ENCODE data around the gene KLHL18.
"Not testable (repeated sequence)": the region's sequence is repeated elsewhere in the genome, so short reads cannot be mapped to it uniquely, and the experiment has no call there.

The KLHL18 gene

GRCh38 chr3:47282424-47283192 is at the start of gene KLHL18, which contains the start of gene KIF9:
KLHL18 (plus strand) TSS chr3:47282944; CDS start chr3:47282966, 22 bp downstream.
KIF9 (minus strand) TSS chr3:47282799; CDS start chr3:47277374, 5,425 bp downstream.
- in situ Hi-C loops (cut with MboI; ENCODE audit: low sequenced_read_pairs), result no loop called here

GRCh38 chr3:47238017-47238416 is 44.7 kb upstream of the KLHL18 start:
- in situ Hi-C loops (cut with MboI; ENCODE audit: low sequenced_read_pairs), result no loop called here

- in situ Hi-C loops (cut with MboI; ENCODE audit: low sequenced_read_pairs), result no loop called here
Measured at GRCh38 chr3:47239929-47240328, 42.8 kb upstream of the KLHL18 start.

GRCh38 chr3:47243419-47244147 is 39.2 kb upstream of the KLHL18 start:
- in situ Hi-C loops (cut with MboI; ENCODE audit: low sequenced_read_pairs), result no loop called here

GRCh38 chr3:47244531-47245100 is 38.1 kb upstream of the KLHL18 start:
- in situ Hi-C loops (cut with MboI; ENCODE audit: low sequenced_read_pairs), result no loop called here

- in situ Hi-C loops (cut with MboI; ENCODE audit: low sequenced_read_pairs), result no loop called here
Measured at GRCh38 chr3:47245271-47245670, 37.5 kb upstream of the KLHL18 start.

- in situ Hi-C loops (cut with MboI; ENCODE audit: low sequenced_read_pairs), result no loop called here
Measured at GRCh38 chr3:47247131-47248064, 35.3 kb upstream of the KLHL18 start.

- in situ Hi-C loops (cut with MboI; ENCODE audit: low sequenced_read_pairs), result no loop called here
Measured at GRCh38 chr3:47250309-47251060, 32.3 kb upstream of the KLHL18 start.

- in situ Hi-C loops (cut with MboI; ENCODE audit: low sequenced_read_pairs), result not testable (repeated sequence)
Measured at GRCh38 chr3:47251085-47251484, 31.7 kb upstream of the KLHL18 start.

GRCh38 chr3:47251689-47252088 is 31.1 kb upstream of the KLHL18 start:
- in situ Hi-C loops (cut with MboI; ENCODE audit: low sequenced_read_pairs), result no loop called here

GRCh38 chr3:47256331-47256730 is 26.4 kb upstream of the KLHL18 start:
- in situ Hi-C loops (cut with MboI; ENCODE audit: low sequenced_read_pairs), result not testable (repeated sequence)

- in situ Hi-C loops (cut with MboI; ENCODE audit: low sequenced_read_pairs), result no loop called here
Measured at GRCh38 chr3:47259114-47259513, 23.6 kb upstream of the KLHL18 start.

- in situ Hi-C loops (cut with MboI; ENCODE audit: low sequenced_read_pairs), result no loop called here
Measured at GRCh38 chr3:47260605-47261004, 22.1 kb upstream of the KLHL18 start.

- in situ Hi-C loops (cut with MboI; ENCODE audit: low sequenced_read_pairs), result no loop called here
Measured at GRCh38 chr3:47261301-47261700, 21.4 kb upstream of the KLHL18 start.

GRCh38 chr3:47265008-47265407 is 17.7 kb upstream of the KLHL18 start:
- in situ Hi-C loops (cut with MboI; ENCODE audit: low sequenced_read_pairs), result no loop called here

GRCh38 chr3:47265725-47266428 is 16.9 kb upstream of the KLHL18 start:
- in situ Hi-C loops (cut with MboI; ENCODE audit: low sequenced_read_pairs), result no loop called here

- in situ Hi-C loops (cut with MboI; ENCODE audit: low sequenced_read_pairs), result no loop called here
Measured at GRCh38 chr3:47266709-47267489, 15.8 kb upstream of the KLHL18 start.

GRCh38 chr3:47267490-47267824 is 15.3 kb upstream of the KLHL18 start:
- in situ Hi-C loops (cut with MboI; ENCODE audit: low sequenced_read_pairs), result no loop called here

GRCh38 chr3:47270526-47270925 is 12.2 kb upstream of the KLHL18 start:
- in situ Hi-C loops (cut with MboI; ENCODE audit: low sequenced_read_pairs), result no loop called here
